ENCODE results near the gene XYLB. TPM values are rescaled to one million over a fixed set of nuclear protein-coding genes. Genes with fewer than 3 reads are reported as not detected.

Gene XYLB
- total and polyA plus RNA-seq, 2 of the 13 experiments (the other 11 are each of a cell fraction or from before 2014, with no cell fraction given), result 25.9 to 30.0 TPM

GRCh38 chr3:38353151-38353550 is 6.6 kb downstream of the XYLB start:
- WGBS (ENCODE audit: low lambda C conversion rate), result over 99% methylated on average over 4 of the region's 4 CpGs
- ChIA-PET CTCF (ENCODE audit: low intra/inter-chr PET ratio, low total read pairs) (no interaction called here), POLR2A (no interaction called here)
- FAIRE-seq (no peak), ATAC-seq (no peak), DNase-seq (ENCODE audit: low spot score) (no peak)
- intact Hi-C loops (cut with micrococcal nuclease; ENCODE audit: unreplicated experiment) (no loop called here), in situ Hi-C loops (cut with HindIII; ENCODE audit: extremely low pct_ligation_motif_present, low pct_unique_long_range_greater_than_20kb) (no loop called here)
- BruUV-seq (replicated peaks), result no TSS peak
- H4K20me1 ChIP-seq (ENCODE audit: insufficient read depth, low read length), result peaks cover 29% of the 10 kb centered on the region
- H3K9me3 ChIP-seq (ENCODE audit: low read length), result no peaks in the 10 kb centered on the region
- no peak overlapping the region for H3K4me3 ChIP-seq (replicated peaks in 1 of 3; ENCODE audit: insufficient read depth in 1 of 3, low read depth in 2 of 3, low read length in 3 of 3)
- H3K27me3 ChIP-seq (ENCODE audit: control insufficient read depth in 1 of 2, insufficient read depth in 2 of 2, low read length in 2 of 2), result no peaks in the 10 kb centered on the region
- H3K4me2 ChIP-seq (ENCODE audit: low read depth, low read length), result no peak overlapping the region
- H3K36me3 ChIP-seq (replicated peaks in 1 of 2; ENCODE audit: control insufficient read depth in 1 of 2, insufficient read depth in 2 of 2, low read length in 2 of 2), result peaks cover 19 to 58% of the 10 kb centered on the region in 2 experiments
- H3K9ac ChIP-seq (ENCODE audit: insufficient read depth, low read depth, low read length), result no peak overlapping the region
- peaks cover 77% of the 10 kb centered on the region for H3K79me2 ChIP-seq (ENCODE audit: insufficient read depth, low read length)
- no peak overlapping the region for H3K27ac ChIP-seq (ENCODE audit: extremely low read length, insufficient read depth, low read length)
- H2AFZ ChIP-seq (ENCODE audit: low read length), result no peak overlapping the region
- H3K4me1 ChIP-seq (ENCODE audit: insufficient read depth, low read length), result peaks cover 38% of the 10 kb centered on the region
- TF ChIP-seq, protein P1, sequence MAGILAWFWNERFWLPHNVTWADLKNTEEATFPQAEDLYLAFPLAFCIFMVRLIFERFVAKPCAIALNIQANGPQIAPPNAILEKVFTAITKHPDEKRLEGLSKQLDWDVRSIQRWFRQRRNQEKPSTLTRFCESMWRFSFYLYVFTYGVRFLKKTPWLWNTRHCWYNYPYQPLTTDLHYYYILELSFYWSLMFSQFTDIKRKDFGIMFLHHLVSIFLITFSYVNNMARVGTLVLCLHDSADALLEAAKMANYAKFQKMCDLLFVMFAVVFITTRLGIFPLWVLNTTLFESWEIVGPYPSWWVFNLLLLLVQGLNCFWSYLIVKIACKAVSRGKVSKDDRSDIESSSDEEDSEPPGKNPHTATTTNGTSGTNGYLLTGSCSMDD (CRISPR knock-in tag; IDR thresholded peaks at IDR 0.05), result no peak
- TF ChIP-seq HDAC1 (CRISPR knock-in tag; IDR thresholded peaks at IDR 0.05) (no peak), ZNF121 (CRISPR knock-in tag; IDR thresholded peaks at IDR 0.05) (0 out of 2 replicates have a peak, but pooled peaks have one; percentile 25)

DNA sequence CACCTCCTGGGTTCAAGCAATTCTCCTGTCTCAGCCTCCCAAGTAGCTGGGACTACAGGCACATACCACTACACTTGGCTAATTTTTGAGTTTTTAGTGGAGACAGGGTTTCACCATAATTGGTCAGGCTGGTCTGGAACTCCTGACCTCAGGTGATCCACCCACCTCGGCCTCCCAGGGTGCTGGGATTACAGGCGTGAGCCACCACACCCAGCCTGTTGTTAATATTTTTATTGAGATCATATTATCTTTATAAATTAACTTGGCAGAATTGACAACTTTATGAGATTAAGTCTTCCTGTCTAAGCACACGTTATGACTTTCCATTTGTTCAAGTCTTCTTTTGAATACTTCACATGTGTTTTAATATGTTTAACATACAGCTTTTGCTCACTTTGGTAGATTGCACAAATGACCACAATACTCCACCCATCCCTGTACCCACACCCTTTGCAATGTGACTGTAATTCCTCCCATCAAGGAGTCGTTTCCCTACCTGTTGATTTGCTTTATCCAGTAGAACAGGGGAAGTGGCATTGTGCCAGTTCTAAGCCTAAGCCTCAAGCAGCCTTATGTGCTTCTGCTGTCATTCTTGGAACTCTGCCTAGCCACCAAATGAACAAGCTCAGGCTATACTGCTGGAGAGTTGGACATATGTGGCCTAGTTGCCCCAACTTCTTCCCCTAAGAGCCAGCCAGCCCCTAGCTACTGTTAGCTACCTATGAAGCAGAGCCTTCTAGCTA is 8.2 kb downstream of the XYLB start:
- ATAC-seq (no peak), DNase-seq (ENCODE audit: low spot score) (no peak), FAIRE-seq (no peak)
- Histone ChIP-seq H3K4me3 (replicated peaks in 1 of 3; ENCODE audit: insufficient read depth in 1 of 3, low read depth in 2 of 3, low read length in 3 of 3) (no peak overlapping the region), H3K79me2 (ENCODE audit: insufficient read depth, low read length) (peaks cover 64% of the 10 kb centered on the region), H3K9me3 (ENCODE audit: low read length) (no peaks in the 10 kb centered on the region), H3K9ac (ENCODE audit: insufficient read depth, low read depth, low read length) (no peak overlapping the region), H2AFZ (ENCODE audit: low read length) (no peak overlapping the region), H3K4me1 (ENCODE audit: insufficient read depth, low read length) (peaks cover 22% of the 10 kb centered on the region), H3K27me3 (ENCODE audit: control insufficient read depth in 1 of 2, insufficient read depth in 2 of 2, low read length in 2 of 2) (no peaks in the 10 kb centered on the region), H4K20me1 (ENCODE audit: insufficient read depth, low read length) (peaks cover 28% of the 10 kb centered on the region), H3K36me3 (replicated peaks in 1 of 2; ENCODE audit: control insufficient read depth in 1 of 2, insufficient read depth in 2 of 2, low read length in 2 of 2) (peaks cover 17 to 49% of the 10 kb centered on the region in 2 experiments), H3K4me2 (ENCODE audit: low read depth, low read length) (no peak overlapping the region), H3K27ac (ENCODE audit: extremely low read length, insufficient read depth, low read length) (no peak overlapping the region)
- WGBS (ENCODE audit: low lambda C conversion rate), result 90% methylated on average over 4 of the region's 4 CpGs
- CTCF ChIA-PET (ENCODE audit: low intra/inter-chr PET ratio, low total read pairs), result no interaction called here
- in situ Hi-C loops (cut with HindIII; ENCODE audit: extremely low pct_ligation_motif_present, low pct_unique_long_range_greater_than_20kb), result no loop called here
- no TSS peak for BruUV-seq (replicated peaks)
- intact Hi-C loops (cut with micrococcal nuclease; ENCODE audit: unreplicated experiment), result no loop called here
- POLR2A ChIA-PET, result interaction anchor here (0.8 kb wide), 1 partner anchor 8 kb away, joined by 3 read pairs; the partner anchor contains the start of gene XYLB
- TF ChIP-seq ZNF276 (CRISPR knock-in tag; IDR thresholded peaks at IDR 0.05; ENCODE audit: low read depth) (no peak), ZNF382 (CRISPR knock-in tag; IDR thresholded peaks at IDR 0.05; ENCODE audit: borderline replicate concordance) (no peak), ZNF282 (IDR thresholded peaks at IDR 0.05; ENCODE audit: partially characterized antibody) (no peak), ZFP62 (CRISPR knock-in tag; IDR thresholded peaks at IDR 0.05) (no peak), MAFF (IDR thresholded peaks at IDR 0.05; ENCODE audit: low read depth, low read length) (no peak), KLF13 (CRISPR knock-in tag; IDR thresholded peaks at IDR 0.05) (no peak), ZNF75D (CRISPR knock-in tag; IDR thresholded peaks at IDR 0.05; ENCODE audit: borderline replicate concordance) (no peak), RBAK (CRISPR knock-in tag; IDR thresholded peaks at IDR 0.05) (no peak), ZNF329 (CRISPR knock-in tag; IDR thresholded peaks at IDR 0.05; ENCODE audit: low read depth) (no peak)

Measured in HepG2 (cell line).